Adrenal gland (tissue), 5 donors: ENCODE measurements around the gene MIR17HG.

ENCODE experiments used
- POLR2A ChIP-seq, 2 donors: fragments of 450-650 bp; IDR thresholded peaks; one replicate each; pipeline ENCODE4 v1.6.1; 2017; ENCODE audit warnings: antibody characterized with exemption in 2 of 2, mild to moderate bottlenecking in 2 of 2, moderate library complexity in 1 of 2
- TF ChIP-seq, protein P1 (sequence below), 6 experiments: fragments of 450-650 bp in 4 of 6; fragments of 200-600 bp in 2 of 6; sonication (generic) in 1 of 6; IDR thresholded peaks; 1 replicate in 5 of 6; 2 replicates in 1 of 6; pipeline versions ENCODE4 v1.5.1 to v1.8.0; 2016 to 2021; ENCODE audit warnings: antibody characterized with exemption in 6 of 6, mild to moderate bottlenecking in 2 of 6, moderate library complexity in 1 of 6
- donor health status: DM: no; HTN: no; CAD: no.

DNA sequence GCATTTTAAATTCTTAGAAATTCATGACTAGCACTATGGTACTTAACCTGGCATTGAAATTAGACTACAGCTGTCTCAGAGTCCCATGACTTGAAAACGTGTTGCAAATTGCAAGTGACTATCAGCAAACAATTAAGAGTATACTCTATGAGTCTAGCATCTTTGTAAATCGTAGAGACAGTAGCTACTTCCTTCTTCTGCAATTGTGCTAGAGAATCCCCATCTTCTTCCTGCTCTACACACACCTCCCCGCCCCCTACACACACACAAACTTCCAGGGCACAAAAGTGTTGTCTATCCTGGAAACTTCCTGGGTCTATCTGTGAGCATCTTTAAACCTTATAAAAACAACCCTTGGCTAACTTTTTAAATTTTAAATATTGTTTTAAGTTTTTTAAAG is 35.2 kb upstream of the MIR17HG start:
- TF ChIP-seq, protein P1, sequence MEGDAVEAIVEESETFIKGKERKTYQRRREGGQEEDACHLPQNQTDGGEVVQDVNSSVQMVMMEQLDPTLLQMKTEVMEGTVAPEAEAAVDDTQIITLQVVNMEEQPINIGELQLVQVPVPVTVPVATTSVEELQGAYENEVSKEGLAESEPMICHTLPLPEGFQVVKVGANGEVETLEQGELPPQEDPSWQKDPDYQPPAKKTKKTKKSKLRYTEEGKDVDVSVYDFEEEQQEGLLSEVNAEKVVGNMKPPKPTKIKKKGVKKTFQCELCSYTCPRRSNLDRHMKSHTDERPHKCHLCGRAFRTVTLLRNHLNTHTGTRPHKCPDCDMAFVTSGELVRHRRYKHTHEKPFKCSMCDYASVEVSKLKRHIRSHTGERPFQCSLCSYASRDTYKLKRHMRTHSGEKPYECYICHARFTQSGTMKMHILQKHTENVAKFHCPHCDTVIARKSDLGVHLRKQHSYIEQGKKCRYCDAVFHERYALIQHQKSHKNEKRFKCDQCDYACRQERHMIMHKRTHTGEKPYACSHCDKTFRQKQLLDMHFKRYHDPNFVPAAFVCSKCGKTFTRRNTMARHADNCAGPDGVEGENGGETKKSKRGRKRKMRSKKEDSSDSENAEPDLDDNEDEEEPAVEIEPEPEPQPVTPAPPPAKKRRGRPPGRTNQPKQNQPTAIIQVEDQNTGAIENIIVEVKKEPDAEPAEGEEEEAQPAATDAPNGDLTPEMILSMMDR (IDR thresholded peaks at IDR 0.05): no peak
- no peak for TF ChIP-seq POLR2A (IDR thresholded peaks at IDR 0.05)
